ENCODE results near the gene SMOC2. TPM values are rescaled to one million over a fixed set of nuclear protein-coding genes. Genes with fewer than 3 reads are reported as not detected.
A peak's percentile ranks its signal among the peaks of the same experiment; 100 is the strongest.

Gene SMOC2
- total and polyA plus RNA-seq, 2 experiments from 2014 or later, result 51.0 to 88.7 TPM

DNA sequence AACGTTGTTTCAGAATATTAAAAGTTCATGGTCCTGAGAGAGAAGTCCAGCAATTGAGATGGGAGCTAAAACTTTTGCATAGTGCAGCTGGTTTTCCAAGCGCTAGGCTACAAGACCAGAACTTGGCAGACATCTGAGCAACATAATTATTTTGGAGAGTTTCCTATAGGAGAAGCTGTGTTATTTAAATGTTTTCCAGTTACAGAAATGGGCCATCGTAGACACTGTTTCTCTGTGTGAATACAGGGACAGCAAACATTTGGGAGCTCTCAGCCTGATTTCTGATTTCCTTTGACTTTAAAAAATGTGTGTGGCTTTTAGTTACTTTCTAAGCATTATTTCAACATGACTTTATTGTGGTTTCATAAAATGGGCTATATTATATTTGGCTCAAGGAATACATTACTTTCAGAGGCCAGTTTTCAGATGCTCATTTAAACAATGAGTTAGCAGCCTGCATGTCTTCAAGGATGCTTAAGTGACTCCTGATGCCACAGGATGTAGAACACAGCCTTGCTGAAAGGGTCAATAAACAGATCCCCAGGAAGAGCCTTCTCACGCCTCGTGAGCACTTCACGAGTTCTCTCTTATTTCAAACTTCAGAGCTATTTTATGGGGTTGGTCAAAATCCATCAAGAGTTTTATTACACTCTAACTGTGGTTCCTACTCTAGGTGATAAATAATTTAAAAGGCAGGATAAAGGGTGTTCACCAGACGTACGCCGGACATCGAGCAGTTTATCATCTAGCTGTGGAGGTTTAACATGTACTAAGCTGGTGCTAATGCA is 193.8 kb downstream of the SMOC2 start:
- no peaks in the 10 kb centered on the region for H3K36me3 ChIP-seq (replicated peaks; ENCODE audit: insufficient read depth, low read depth)
- no peaks in the 10 kb centered on the region for H3K9me3 ChIP-seq (ENCODE audit: low read depth)
- peak overlapping the region; percentile 33 for H3K27ac ChIP-seq
- H3K27me3 ChIP-seq, result no peaks in the 10 kb centered on the region
- no peaks in the 10 kb centered on the region for H3K79me2 ChIP-seq
- H2AFZ ChIP-seq, result no peak overlapping the region
- WGBS (ENCODE audit: low lambda C conversion rate, missing lambda C conversion rate), result 53% methylated on average over 10 of the region's 10 CpGs
- no peaks in the 10 kb centered on the region for H3K9me2 ChIP-seq (replicated peaks; ENCODE audit: insufficient read depth)
- H3K4me2 ChIP-seq, result no peak overlapping the region
- no peak for DNase-seq (ENCODE audit: low spot score)
- TF ChIP-seq EZH2phosphoT487 (IDR thresholded peaks at IDR 0.05; ENCODE audit: low read depth, severe bottlenecking, unreplicated experiment) (no peak), EZH2 (IDR thresholded peaks at IDR 0.05; ENCODE audit: borderline replicate concordance) (no peak), CTCF (IDR thresholded peaks at IDR 0.05; ENCODE audit: poor library complexity) (no peak)
- no peaks in the 10 kb centered on the region for H3K4me1 ChIP-seq (ENCODE audit: insufficient read depth)
- no peak overlapping the region for H3K4me3 ChIP-seq
- H4K20me1 ChIP-seq (ENCODE audit: insufficient read depth, poor library complexity, severe bottlenecking), result no peaks in the 10 kb centered on the region

DNA sequence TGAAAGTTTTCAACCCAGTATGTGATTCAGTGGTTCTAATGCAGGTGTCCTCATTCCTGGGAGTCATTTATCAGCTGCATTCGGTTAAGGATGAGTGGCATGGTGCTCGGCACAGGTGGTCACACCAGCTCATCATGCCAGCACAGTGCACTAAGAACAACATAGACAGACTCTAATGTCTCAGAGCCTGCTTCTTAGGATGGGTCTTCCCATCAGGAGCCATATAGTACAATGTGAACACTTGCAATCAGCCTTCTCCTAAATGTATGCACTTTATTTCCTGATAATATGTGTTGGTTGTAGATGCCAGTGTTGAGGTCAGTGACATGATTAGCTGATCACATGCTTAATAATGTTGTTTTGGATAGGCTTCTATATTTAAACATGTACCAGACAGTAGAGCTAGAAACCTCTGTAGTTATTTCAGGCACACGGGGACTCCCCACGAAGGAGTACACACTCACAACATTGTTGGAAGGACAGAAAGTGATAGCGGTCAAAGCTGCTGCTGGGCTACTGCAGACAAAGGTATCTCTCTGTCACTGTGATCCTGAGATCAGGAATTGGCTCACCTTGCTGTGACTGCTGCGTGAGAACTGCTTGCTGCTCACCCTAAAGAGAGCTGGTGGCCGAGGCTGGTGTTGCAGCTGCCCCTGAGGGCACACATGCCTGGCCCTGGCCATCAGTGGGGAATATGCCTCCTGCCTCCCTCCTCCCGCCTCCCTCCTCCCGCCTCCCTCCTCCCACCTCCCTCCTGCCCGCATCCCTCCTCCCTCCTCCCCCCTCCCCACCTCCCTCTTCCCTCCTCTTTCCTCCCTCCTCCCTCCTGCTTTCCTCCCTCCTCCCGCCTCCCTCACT is 195.4 kb downstream of the SMOC2 start:
- H3K27me3 ChIP-seq, result no peaks in the 10 kb centered on the region
- no peaks in the 10 kb centered on the region for H3K36me3 ChIP-seq (replicated peaks; ENCODE audit: insufficient read depth, low read depth)
- 63% methylated on average over 8 of the region's 11 CpGs for WGBS (ENCODE audit: low lambda C conversion rate, missing lambda C conversion rate)
- H4K20me1 ChIP-seq (ENCODE audit: insufficient read depth, poor library complexity, severe bottlenecking), result no peaks in the 10 kb centered on the region
- no peaks in the 10 kb centered on the region for H3K79me2 ChIP-seq
- no peak for DNase-seq (ENCODE audit: low spot score)
- no peak overlapping the region for H2AFZ ChIP-seq
- H3K4me3 ChIP-seq, result no peak overlapping the region
- H3K9me2 ChIP-seq (replicated peaks; ENCODE audit: insufficient read depth), result no peaks in the 10 kb centered on the region
- peaks cover 13% of the 10 kb centered on the region for H3K4me1 ChIP-seq (ENCODE audit: insufficient read depth)
- no peak overlapping the region for H3K27ac ChIP-seq
- TF ChIP-seq EZH2phosphoT487 (IDR thresholded peaks at IDR 0.05; ENCODE audit: low read depth, severe bottlenecking, unreplicated experiment) (no peak), CTCF (IDR thresholded peaks at IDR 0.05; ENCODE audit: poor library complexity) (no peak), EZH2 (IDR thresholded peaks at IDR 0.05; ENCODE audit: borderline replicate concordance) (no peak)
- no peaks in the 10 kb centered on the region for H3K9me3 ChIP-seq (ENCODE audit: low read depth)
- no peak overlapping the region for H3K4me2 ChIP-seq

DNA sequence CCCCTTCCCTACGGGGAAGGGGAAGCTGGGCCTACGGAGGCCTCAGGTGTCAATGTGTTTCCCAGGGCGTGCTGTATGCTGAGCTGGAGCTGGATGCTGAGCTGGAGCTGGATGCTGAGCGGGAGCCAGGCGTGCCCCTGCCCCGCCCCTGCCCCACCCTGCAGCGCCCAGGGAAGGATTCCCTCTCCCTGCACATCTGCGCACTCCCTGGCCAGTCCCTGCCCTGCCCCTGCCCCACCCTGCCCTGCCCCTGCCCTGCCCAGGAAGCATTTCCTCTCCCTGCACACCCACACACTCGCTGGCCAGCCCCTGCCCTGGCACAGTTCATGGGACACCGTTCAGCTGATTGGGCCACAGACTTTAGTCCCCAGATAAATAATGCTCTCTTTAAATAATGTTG is 196.8 kb downstream of the SMOC2 start:
- H3K36me3 ChIP-seq (replicated peaks; ENCODE audit: insufficient read depth, low read depth), result no peaks in the 10 kb centered on the region
- TF ChIP-seq CTCF (IDR thresholded peaks at IDR 0.05; ENCODE audit: poor library complexity) (no peak), EZH2 (IDR thresholded peaks at IDR 0.05; ENCODE audit: borderline replicate concordance) (no peak), EZH2phosphoT487 (IDR thresholded peaks at IDR 0.05; ENCODE audit: low read depth, severe bottlenecking, unreplicated experiment) (no peak)
- H3K9me3 ChIP-seq (ENCODE audit: low read depth), result no peaks in the 10 kb centered on the region
- no peak overlapping the region for H3K4me2 ChIP-seq
- H3K79me2 ChIP-seq, result no peaks in the 10 kb centered on the region
- no peak overlapping the region for H2AFZ ChIP-seq
- H3K9me2 ChIP-seq (replicated peaks; ENCODE audit: insufficient read depth), result no peaks in the 10 kb centered on the region
- H4K20me1 ChIP-seq (ENCODE audit: insufficient read depth, poor library complexity, severe bottlenecking), result no peaks in the 10 kb centered on the region
- WGBS (ENCODE audit: low lambda C conversion rate, missing lambda C conversion rate), result 88% methylated on average over 6 of the region's 10 CpGs
- H3K4me1 ChIP-seq (ENCODE audit: insufficient read depth), result peaks cover 18% of the 10 kb centered on the region
- H3K4me3 ChIP-seq, result no peak overlapping the region
- DNase-seq (ENCODE audit: low spot score), result no peak
- peak overlapping the region; percentile 61 for H3K27ac ChIP-seq
- H3K27me3 ChIP-seq, result no peaks in the 10 kb centered on the region
